Activated CD8-positive, alpha-beta memory T cell treated with anti-CD3 and anti-CD28 coated beads for 48 hours (primary cell): ENCODE data around the gene AKNA.

ENCODE experiments used
- DNase-seq, 3 experiments: peaks; one replicate each; pipeline ENCODE4 v3.0.0-alpha.2; 2020; ENCODE audit warnings: low read depth in 2 of 3, low spot score in 2 of 3

The AKNA gene, protein sequence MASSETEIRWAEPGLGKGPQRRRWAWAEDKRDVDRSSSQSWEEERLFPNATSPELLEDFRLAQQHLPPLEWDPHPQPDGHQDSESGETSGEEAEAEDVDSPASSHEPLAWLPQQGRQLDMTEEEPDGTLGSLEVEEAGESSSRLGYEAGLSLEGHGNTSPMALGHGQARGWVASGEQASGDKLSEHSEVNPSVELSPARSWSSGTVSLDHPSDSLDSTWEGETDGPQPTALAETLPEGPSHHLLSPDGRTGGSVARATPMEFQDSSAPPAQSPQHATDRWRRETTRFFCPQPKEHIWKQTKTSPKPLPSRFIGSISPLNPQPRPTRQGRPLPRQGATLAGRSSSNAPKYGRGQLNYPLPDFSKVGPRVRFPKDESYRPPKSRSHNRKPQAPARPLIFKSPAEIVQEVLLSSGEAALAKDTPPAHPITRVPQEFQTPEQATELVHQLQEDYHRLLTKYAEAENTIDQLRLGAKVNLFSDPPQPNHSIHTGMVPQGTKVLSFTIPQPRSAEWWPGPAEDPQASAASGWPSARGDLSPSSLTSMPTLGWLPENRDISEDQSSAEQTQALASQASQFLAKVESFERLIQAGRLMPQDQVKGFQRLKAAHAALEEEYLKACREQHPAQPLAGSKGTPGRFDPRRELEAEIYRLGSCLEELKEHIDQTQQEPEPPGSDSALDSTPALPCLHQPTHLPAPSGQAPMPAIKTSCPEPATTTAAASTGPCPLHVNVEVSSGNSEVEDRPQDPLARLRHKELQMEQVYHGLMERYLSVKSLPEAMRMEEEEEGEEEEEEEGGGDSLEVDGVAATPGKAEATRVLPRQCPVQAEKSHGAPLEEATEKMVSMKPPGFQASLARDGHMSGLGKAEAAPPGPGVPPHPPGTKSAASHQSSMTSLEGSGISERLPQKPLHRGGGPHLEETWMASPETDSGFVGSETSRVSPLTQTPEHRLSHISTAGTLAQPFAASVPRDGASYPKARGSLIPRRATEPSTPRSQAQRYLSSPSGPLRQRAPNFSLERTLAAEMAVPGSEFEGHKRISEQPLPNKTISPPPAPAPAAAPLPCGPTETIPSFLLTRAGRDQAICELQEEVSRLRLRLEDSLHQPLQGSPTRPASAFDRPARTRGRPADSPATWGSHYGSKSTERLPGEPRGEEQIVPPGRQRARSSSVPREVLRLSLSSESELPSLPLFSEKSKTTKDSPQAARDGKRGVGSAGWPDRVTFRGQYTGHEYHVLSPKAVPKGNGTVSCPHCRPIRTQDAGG (N-terminal part only)

DNA sequence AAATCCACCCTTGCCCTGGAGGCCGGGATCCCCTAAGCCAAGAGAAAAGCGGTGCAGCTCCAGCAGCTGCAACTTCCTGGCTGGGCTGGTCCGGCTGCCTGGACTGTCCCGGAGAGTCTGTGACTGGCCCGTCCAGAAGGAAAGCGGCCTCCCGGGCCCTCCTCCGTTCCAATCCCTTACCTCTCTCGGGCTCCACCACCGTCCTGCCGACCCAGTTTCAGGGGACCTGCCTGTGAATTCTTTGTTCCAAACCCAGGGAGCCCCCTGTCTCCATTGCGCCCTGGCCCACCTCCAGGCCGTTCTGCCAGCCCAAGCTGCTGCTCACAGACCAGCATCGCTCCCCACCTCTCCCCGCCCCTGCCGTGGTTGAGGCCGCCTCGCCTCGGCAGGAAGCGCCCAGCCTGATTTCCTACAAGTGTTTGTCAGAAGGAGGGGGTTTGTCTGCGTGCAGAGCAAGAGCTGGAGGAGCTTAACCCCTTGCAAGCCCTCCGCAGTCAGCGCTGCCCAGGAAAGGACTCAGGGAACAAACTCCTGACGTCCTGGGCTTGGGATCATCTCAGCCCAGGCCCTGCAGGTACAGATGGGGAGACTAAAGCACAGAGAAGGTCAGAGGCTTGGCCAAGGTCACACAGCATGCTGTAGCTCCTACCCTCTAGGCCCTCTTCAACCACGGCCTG is at the start of gene AKNA:
AKNA (minus strand) TSS at position 303 of the 677 bp plus-strand sequence. CDS start 6,649 bp downstream, outside the sequence.
- peak in 2 of 3 experiments; percentile 61 to 63 for DNase-seq

DNA sequence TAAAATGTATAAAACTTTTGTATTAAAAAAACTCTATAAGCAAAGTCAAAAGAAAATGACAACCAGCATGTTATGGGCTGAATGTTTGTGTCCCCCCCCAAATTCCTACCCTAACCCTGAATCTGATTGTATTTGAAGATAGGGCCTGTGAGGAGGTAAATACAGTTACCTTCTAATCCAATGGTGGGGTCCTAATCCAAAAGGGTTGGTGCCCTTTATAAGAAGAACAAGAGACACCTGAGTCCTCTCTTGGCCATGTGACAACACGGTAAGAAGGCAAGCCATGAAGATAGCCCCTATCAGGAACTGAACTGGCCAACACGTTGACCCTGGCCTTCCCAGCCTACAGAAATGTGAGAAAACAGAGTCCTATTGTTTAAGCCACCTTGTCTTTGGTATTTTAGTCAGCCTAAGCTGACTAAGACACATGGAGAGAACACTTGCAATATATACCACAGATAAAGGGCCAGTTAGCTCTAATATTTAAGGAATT is 49.7 kb upstream of the AKNA start:
- DNase-seq = no peak

DNA sequence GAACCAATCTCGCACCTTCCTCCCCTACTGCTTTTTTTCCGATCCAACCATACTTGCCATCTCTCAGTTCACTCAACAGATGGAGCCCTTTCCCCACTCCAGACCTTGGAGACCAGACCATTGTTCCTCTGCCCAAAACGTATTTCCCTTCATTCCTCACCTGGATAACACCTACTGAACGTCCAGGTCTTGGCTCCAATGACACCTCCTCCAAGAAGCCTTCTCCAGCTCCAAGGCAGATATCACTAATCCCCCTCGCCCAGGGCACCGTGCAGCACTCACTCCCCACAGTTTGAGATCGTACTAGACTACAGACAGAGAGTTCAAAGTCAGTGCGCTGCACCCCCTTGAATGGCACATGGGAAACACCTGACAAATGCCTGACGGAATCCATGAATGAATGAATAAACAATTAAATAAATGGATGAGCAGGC is 47.1 kb upstream of the AKNA start:
- DNase-seq = no peak

DNA sequence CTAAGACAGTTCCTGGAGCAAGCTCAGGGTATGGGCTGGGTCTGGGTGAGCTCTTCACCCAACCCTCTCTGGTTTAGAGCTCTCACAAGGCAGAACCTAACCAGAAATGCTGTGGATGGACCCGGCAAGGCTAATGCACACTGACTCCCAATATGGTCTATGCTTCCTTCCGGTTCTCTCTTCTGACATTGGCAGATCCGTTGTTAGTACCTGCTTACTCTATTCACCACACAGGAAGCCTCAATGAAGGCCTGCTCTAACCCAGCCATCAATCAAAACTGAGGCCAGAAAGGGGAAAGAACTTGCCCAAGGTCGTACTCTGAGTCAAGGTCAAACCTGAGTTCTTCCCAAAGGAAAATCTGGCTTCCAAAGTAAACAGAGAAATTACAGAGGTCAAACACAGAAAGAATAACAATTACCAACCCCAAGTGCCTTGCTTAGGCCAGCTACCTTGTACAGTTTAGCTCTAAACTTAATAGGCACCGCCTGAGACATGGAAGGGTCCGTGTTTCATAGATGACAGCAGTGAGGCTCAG is 46.0 kb upstream of the AKNA start:
- DNase-seq = no peak

DNA sequence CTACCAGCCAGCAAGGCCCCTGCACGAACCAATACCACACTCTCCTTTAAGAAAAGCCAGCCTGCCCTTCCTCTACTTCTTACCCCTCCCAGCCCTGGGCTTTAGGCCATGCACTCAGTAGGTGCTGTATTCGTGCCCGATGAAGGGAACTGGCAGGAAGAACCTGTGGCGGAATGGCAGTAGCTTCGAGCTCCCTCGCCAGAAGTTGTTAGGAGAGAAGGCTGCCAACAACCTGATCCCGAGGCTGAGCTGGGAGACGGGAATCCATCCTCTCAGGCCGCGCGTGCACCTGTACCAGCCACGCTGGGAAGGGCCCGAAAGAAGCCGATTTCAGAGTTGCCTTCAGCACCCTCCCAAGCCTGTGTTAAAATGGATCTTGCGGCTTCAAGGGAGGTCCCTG is 45.3 kb upstream of the AKNA start:
- no peak for DNase-seq

DNA sequence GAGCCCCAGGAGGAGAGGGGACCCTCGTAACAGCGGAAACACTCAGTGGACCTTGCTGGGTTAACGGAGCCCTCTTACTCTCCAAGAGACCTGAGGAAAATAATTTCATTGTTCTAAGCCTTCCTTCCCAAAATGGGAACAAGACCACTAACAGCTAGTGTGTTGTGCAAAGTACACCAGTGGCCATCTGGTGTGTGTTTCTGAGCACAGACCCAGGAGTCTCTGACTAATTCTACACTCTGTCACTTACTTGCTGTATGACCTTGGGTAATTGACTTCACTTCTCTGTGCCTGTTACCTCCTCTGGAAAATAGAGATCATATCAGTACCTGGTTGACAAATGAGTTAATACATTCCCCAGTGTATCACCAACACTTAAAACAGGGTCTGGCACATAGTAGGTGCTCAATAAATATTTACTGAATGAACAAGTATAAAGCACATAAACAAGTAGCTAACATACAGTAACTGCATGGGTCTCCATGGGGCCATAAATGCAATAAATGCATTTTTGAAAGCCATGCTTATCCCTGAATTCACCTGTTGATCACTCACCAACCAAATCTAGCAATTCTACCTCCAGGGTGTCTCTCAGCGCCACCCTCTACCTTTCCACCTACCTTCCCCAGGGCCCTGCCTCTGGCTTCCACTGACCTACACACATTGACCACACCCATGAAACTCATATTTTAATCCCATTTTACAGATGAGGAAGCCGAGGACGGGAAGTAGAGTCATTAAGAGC is 44.7 kb upstream of the AKNA start:
- DNase-seq = no peak

DNA sequence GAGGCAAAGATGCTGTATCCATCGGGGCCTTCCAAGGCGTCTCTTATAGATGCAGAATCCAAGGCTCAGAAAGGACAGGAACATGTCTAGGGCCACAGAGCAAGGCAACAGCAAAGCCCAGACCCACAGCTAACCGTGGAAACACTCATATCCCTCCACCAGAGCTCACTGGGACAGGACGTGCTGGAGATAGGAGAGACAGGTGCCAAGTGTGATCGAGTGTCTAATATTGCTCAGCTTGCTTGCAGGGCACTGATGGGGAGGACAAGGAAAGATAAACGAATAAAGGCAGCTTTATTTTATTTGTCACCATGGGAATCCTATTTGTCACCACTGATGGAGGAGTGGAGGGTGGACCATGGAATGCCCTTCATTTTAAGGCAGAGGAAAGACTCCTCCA is 44.0 kb upstream of the AKNA start:
- DNase-seq = no peak

DNA sequence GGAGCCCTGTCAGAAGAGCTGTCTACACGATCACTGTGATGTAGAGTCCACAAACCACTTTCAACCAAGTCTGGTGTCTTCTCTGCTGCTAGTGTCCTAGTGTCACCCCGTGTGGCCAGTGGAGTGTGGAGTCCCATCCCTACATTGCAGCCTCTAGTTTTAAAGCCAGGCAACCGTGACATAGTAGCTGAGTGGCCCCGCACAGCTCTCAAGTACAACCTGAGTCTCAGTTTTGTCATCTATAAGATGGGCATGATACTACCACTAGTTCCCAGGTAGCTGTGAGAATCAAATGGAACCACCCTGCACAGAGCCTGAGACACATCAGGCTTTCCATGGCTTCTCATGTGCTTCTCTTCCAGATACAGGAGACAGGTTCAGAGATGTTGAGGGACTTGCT is 43.2 kb upstream of the AKNA start:
- DNase-seq = no peak

DNA sequence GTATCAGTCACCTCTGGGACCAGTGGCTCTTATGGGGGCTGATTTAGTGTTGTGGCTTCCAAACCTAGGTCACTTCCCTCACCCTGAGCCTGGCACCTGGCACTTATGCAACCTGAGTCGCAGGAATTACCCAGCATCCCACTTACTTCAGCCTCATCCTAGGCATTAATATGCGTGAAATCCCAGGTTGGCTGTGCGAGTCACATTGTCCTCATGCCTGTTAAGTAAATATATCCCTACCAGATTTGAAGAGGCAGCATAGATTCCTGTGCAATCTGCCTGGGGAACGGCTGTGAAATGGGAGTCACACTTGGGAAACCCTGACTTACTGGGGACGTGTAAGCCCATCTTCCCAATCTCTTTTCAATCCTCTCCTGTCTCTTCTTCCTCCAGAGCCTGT is 42.7 kb upstream of the AKNA start:
- DNase-seq = no peak

DNA sequence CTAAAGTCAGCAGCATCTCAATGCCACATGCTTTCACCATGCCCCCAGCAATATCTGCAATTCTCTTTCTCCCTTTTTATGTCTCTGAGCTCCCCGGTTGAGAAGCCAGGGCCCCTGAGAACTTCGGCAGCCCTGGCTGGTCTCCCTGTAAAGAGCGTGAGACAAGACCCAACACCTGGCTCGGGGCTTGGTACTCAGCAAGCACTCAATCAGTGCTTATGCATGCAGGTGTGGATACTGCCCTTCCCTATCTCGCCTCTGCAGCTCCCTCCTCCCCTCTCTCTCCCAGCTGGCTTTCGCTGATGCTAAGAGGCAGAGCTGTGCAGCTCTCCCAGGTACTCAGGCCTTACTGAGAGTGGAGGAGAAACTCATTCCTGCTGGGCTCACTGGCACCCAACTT is 41.7 kb upstream of the AKNA start:
- DNase-seq = no peak

DNA sequence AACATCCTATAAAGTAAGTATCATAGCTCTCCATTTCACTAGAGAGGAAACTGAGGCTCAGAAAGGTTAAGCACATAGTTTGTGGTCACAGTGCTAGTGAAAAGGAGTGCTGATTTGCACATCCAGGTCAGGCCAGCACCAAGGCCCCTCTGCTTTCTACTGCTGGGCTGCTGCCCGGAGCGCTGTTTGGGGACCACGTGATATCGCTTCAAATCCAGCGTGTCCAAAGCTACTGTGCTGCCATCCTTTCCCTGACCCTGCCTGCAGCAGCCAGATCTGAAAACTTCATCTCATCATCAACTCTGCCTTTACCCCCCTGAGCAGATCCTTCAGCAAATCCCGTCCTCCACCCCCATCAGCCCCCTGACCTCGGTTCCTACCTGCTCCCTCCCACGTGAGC is 40.7 kb upstream of the AKNA start:
- no peak for DNase-seq

DNA sequence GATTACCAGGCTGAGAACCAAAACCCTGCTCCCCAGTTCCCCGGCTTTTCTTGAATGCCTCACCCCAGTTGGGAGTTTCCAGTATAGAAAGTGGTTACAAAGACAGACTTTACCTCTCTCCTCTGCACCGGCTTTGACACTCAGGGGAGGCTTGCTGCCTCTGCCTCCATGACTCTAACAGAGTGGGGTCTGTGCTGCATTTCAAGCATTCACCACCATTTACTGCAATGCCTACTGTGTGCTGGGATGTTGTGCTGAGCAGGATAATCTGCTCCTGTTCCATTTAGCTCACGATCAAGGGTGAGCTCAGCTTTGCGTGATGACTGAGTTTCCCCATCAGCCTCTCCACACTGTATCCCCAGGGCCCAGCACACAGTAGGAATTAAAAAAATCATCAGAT is 39.9 kb upstream of the AKNA start:
- no peak for DNase-seq

DNA sequence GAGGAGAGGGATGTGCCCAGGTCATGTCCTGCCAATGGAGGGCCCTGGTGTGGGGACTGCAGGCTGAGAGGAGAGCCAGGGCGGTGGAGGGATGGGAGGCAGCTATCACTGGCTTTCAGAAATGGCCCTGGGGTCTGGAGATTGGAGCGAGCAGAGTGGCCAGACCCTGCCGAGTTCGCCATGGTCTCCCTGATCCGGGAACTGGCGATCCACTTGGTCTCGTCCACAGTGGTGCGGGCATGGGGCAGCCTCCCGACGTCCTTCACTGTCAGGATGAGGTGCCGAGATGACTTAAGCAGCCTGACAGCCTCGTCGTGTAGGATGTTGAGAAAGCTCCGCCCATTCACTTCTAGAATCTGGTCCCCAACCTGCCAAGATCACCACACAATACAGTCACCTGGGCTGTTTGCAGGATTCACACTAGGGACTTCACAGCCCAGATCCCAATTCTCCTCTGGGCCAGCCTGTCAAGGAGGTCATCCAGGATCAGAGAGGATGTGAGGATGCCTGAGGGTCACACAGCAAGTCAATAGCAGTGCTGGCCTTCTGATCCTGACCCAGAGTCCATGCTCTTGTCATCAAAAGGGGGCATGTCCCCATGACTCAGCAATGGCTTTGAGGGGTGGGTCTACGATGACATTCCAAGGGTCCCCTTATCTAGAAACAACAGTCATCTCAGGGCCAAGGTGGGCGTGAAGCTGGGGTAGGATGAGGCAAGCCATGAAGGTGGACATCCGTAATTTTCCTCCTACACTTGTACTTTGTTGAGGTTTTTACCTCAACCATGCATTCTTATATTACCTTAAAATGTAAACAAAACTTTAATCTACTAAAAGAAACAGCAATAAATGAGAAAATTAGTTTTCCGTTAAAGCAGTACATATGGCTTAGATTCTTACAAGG is 38.5 kb upstream of the AKNA start:
- no peak for DNase-seq

DNA sequence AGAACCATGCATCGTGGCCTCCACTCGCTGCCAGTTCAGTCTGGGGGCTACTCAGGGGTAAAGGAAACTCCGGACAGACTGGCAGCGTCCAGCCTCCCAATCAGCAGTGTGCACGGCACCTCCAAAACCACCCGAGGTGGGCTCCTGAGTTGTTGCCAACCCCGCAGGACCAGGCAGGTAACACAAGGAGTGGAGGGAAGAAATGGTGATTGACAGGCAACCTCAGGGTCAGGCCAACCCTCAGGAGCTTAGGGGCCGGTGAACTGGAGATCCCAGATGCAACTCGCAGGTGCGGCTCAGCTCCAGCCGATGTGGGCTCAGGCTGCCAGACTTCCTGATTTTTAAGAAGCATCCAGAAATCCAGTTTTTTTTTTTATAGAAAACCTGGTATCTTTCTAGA is 37.3 kb upstream of the AKNA start:
- DNase-seq = no peak

DNA sequence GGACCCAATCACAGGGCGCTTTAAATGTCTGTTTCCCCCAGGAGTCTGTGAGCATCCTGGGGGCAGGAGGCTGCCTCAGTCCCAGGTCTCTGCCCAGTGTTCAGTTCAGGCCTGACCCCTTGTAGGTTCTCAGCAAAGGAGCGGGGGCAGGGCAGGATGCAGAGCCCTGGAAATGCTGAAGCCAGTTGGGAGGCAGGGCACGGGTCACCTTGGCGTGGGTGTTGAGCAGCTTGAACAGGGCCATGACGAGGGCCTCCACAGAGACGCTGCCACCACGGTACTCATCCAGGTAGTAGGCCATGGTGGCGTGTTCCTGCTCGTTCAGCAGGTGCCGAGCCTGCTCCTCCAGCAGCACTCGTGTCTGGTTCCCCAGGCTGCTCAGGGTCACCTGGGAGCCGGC is 36.3 kb upstream of the AKNA start:
- DNase-seq = no peak

DNA sequence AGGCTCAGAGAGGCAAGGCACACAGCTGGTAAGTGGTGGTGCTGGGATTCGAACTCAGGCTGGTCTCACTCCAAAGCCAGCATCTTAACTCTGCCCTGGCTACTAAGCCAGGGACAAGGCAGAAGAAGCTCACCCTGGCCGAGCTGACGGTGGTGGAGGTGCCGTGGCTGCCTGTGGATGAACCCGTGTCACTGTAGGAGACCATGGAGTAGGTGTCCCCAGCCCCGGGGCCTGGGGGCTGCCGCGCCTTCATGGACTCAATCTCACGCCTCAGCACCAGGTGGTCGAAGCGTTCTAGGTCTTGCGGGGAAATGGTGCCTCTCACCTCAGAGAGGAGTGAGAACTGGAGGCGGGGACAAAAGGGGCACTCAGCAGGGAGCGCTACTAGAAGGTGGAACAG is 35.4 kb upstream of the AKNA start:
- DNase-seq = no peak

DNA sequence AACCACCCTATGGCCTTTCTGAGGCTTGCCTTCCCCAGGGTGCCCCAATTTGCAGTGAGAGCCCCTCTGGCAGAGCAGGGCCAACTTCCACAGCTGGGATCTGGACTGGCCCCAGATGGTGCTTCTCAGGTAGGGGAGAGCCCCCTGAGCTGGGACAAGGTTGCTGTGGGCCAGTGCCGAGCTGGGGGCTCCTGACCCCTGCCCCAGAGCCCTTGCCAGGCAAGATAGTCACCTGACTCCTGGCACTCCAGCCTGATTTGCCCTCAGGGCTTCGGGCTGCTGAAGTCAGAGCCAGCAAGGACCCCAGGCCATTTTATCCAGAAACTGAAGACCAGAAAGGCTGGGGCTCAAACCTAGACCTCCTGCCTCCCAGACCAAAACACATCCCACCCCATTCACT is 33.4 kb upstream of the AKNA start:
- DNase-seq = no peak

DNA sequence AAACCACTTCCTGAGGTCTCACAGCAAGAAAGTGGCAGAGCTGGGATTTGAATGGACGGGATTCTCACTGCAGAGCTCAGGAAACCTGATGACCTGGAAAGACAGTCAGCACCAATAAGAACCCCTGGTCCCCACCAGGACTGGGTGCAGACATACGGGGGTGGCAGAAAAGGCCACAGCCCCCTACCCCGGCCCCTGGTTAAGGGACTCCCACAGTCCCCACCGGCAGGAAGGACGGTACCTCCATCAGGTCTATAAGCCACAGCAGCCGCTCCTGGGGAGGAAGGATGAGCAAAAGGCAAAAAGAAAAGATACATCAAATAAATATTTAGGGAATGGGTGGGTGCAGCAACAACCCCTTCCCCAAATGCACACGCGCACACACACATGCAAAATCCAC is 32.0 kb upstream of the AKNA start:
- no peak for DNase-seq

DNA sequence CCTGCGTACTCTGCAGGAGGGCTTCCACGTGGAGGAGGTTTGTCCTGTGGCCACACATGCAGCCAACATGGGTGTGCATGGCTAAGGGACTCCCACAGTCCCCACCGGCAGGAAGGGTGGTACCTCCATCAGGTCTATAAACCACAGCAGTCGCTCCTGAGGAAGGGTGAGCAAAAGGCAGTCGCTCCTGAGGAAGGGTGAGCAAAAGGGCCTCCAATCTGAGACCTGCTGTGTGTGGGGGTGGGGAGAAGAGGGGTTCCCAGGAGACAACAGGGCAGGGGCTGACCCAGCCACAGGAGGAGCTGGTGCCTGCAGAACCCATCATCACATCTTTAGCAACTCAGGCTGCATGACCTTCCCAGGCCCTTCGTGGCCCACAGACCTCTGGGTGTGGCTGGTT is 30.3 kb upstream of the AKNA start:
- no peak for DNase-seq
